Measurements from ENCODE around the gene C6orf118.
A peak's percentile ranks its signal among the peaks of the same experiment; 100 is the strongest.

Gene C6orf118

DNA sequence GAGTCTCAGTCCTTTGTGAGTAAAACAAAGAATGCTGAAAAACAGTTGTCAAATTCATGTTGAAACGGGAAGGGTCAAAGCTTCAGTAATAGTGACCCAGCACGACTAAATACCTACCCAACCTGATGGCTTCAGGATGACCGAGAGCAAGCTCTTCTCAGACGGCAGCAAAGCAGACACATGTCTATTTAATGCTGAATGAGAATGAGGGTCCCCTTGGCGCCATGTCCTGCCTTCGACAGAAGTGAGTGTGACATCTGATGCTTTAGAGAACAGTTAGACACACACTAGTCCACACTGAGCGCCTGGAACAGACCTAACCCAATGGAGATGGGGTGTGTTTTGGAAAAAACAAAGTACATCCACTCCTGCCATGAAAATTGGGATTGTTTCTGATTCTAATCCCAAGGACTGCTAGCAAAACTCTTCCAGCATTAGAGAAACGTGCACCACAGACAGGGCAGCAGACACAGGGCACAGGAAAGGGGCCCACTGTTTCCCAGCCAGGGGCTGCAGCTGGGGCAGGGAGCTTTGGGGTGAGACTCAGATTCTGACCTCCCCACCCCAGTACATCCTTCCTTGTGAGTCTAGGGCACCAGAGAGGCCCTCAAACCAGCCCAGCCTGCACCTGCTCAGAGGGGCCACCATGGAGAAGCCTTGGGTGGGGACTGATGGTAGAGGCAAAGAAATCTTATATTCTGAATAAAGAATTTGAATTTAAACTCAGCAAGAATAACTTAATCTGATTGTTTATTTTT lies 76.5 kb downstream of the C6orf118 start:
- Histone ChIP-seq H3K27me3 (ENCODE audit: insufficient read depth, low read depth) (no peaks in the 10 kb centered on the region), H4K20me1 (ENCODE audit: insufficient read depth) (no peaks in the 10 kb centered on the region), H3K9ac (no peak overlapping the region), H3K4me3 (IDR thresholded peaks at IDR 0.05; ENCODE audit: insufficient read depth, low read depth, low read length) (no peak overlapping the region), H3K4me2 (no peak overlapping the region), H3K4me1 (ENCODE audit: low read depth, poor library complexity, severe bottlenecking) (no peaks in the 10 kb centered on the region), H3K36me3 (ENCODE audit: insufficient read depth) (no peaks in the 10 kb centered on the region), H3K79me2 (ENCODE audit: insufficient read depth, low read depth) (no peaks in the 10 kb centered on the region), H2AFZ (ENCODE audit: low read depth) (no peak overlapping the region), H3K27ac (no peak overlapping the region)
- TF ChIP-seq CTCF (conservative IDR thresholded peaks at IDR 0.05; ENCODE audit: low read depth, low read length), result no peak

GRCh38 chr6:165231581-165232561 lies 77.5 kb downstream of the C6orf118 start:
- H3K4me2 ChIP-seq, result no peak overlapping the region
- no peak overlapping the region for H3K27ac ChIP-seq
- H3K36me3 ChIP-seq (ENCODE audit: insufficient read depth), result no peaks in the 10 kb centered on the region
- no peaks in the 10 kb centered on the region for H3K4me1 ChIP-seq (ENCODE audit: low read depth, poor library complexity, severe bottlenecking)
- no peaks in the 10 kb centered on the region for H3K27me3 ChIP-seq (ENCODE audit: insufficient read depth, low read depth)
- H3K79me2 ChIP-seq (ENCODE audit: insufficient read depth, low read depth), result no peaks in the 10 kb centered on the region
- H3K4me3 ChIP-seq (IDR thresholded peaks at IDR 0.05; ENCODE audit: insufficient read depth, low read depth, low read length), result no peak overlapping the region
- no peaks in the 10 kb centered on the region for H4K20me1 ChIP-seq (ENCODE audit: insufficient read depth)
- H3K9ac ChIP-seq, result no peak overlapping the region
- H2AFZ ChIP-seq (ENCODE audit: low read depth), result no peak overlapping the region
- 0 out of 2 replicates have a peak, but pooled peaks have one; percentile 37 for TF ChIP-seq CTCF (conservative IDR thresholded peaks at IDR 0.05; ENCODE audit: low read depth, low read length)

DNA sequence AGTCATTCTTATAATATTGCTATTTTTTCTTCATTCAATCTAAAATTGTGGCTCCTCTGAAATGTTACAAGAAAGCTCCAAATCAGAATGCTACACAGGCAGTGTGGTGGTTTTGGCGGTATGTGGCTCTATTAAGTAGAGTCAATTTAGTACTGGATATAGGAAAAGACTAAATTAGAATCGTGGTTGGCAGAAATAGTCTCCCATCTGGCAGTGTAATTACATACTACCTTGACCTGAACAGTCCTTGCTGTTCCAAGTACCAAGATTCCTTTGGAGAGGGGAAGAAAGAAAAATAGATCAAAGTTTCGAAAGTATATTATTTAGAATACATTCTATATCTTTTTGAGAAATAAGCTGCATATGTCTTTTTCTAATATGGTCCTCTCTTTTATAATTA lies 78.2 kb downstream of the C6orf118 start:
- Histone ChIP-seq H3K36me3 (ENCODE audit: insufficient read depth) (no peaks in the 10 kb centered on the region), H3K27ac (no peak overlapping the region)

More for the DNA sequence above, 78.2 kb downstream of the C6orf118 start:
- no peak for TF ChIP-seq CTCF (conservative IDR thresholded peaks at IDR 0.05; ENCODE audit: low read depth, low read length)
- Histone ChIP-seq H3K4me3 (IDR thresholded peaks at IDR 0.05; ENCODE audit: insufficient read depth, low read depth, low read length) (no peak overlapping the region), H3K9ac (no peak overlapping the region), H3K4me2 (no peak overlapping the region), H3K79me2 (ENCODE audit: insufficient read depth, low read depth) (no peaks in the 10 kb centered on the region), H2AFZ (ENCODE audit: low read depth) (no peak overlapping the region), H3K27me3 (ENCODE audit: insufficient read depth, low read depth) (no peaks in the 10 kb centered on the region), H3K4me1 (ENCODE audit: low read depth, poor library complexity, severe bottlenecking) (no peaks in the 10 kb centered on the region), H4K20me1 (ENCODE audit: insufficient read depth) (no peaks in the 10 kb centered on the region)

Measured in KMS-11 (cell line).